IMR-90 (cell line): Measurements from ENCODE around the gene ACADSB. TPM values are rescaled to one million over a fixed set of nuclear protein-coding genes. Genes with fewer than 3 reads are reported as not detected.

Source experiments
- ATAC-seq: fragments of 200-7000 bp; cut with Tn5 transposase; 2 replicates; pipeline ENCODE4 v1.9.1; 2020; ENCODE audit warnings: low read depth, mild to moderate bottlenecking, moderate library complexity
- BruUV-seq: library from RNA; stranded (reverse); fragments of 400-500 nt; replicated peaks from 2 replicates; lab custom pipeline; 2021; lab: Mats Ljungman, UMichigan
- CTCF ChIA-PET: fragments of 300-600 bp; formaldehyde crosslinking; extraction: SDS; loops from one replicate; lab custom pipeline; 2021; ENCODE audit warnings: antibody characterized with exemption; lab: Yijun Ruan, JAX
- POLR2A ChIA-PET: fragments of 300-600 bp; sonication (Branson Sonifier 250); formaldehyde crosslinking; loops from one replicate; lab custom pipeline; 2022; ENCODE audit warnings: antibody characterized with exemption; ENCODE audit not compliant: unreplicated experiment; lab: Charles Lee
- DNase-seq: peaks from one replicate; pipeline ENCODE4 v3.0.0; 2013
- H2AFZ ChIP-seq: replicated peaks from 2 replicates; pipeline ENCODE3; 2013; ENCODE audit warnings: low read length, mild to moderate bottlenecking; ENCODE audit not compliant: poor library complexity
- H2AK5ac ChIP-seq: 2 replicates; pipeline ENCODE4 v1.6.1; 2013; ENCODE audit warnings: low read depth, low read length, inconsistent platforms
- H2AK9ac ChIP-seq: replicated peaks from 2 replicates; pipeline ENCODE3; 2013; ENCODE audit warnings: mild to moderate bottlenecking, low read depth, low read length, moderate library complexity; ENCODE audit not compliant: poor library complexity
- H2BK120ac ChIP-seq: 2 replicates; pipeline ENCODE4 v1.6.1; 2013; ENCODE audit warnings: low read depth, low read length, inconsistent platforms
- H2BK15ac ChIP-seq: 3 replicates; pipeline ENCODE4 v1.6.1; 2013; ENCODE audit warnings: low read depth, low read length, inconsistent platforms
- H2BK20ac ChIP-seq: 2 replicates; pipeline ENCODE4 v1.6.1; 2013; ENCODE audit warnings: low read depth, mild to moderate bottlenecking, inconsistent platforms, low read length, moderate library complexity
- H2BK5ac ChIP-seq: 2 replicates; pipeline ENCODE4 v1.6.1; 2013; ENCODE audit warnings: mild to moderate bottlenecking, low read depth, low read length, inconsistent platforms; ENCODE audit not compliant: poor library complexity, severe bottlenecking
- H3K14ac ChIP-seq: replicated peaks from 2 replicates; pipeline ENCODE4 v1.6.1; 2013; ENCODE audit warnings: low read depth, low read length, inconsistent platforms
- H3K18ac ChIP-seq: 2 replicates; pipeline ENCODE4 v1.6.1; 2013; ENCODE audit warnings: low read depth, low read length, control low read depth
- H3K23ac ChIP-seq: 2 replicates; pipeline ENCODE4 v1.6.1; 2013; ENCODE audit warnings: low read depth, low read length, inconsistent platforms
- H3K27ac ChIP-seq: 2 replicates; pipeline ENCODE4 v1.5.1; 2013; ENCODE audit warnings: mild to moderate bottlenecking, control low read depth, low read length; ENCODE audit not compliant: insufficient read depth
- H3K27me3 ChIP-seq: 2 replicates; pipeline ENCODE4 v1.6.1; 2013; ENCODE audit warnings: low read length; ENCODE audit not compliant: control insufficient read depth, insufficient read depth
- H3K36me3 ChIP-seq: 2 replicates; pipeline ENCODE4 v1.6.1; 2013; ENCODE audit warnings: low read length, mixed read lengths; ENCODE audit not compliant: control insufficient read depth, insufficient read depth
- H3K4ac ChIP-seq: 2 replicates; pipeline ENCODE4 v1.6.1; 2013; ENCODE audit warnings: low read depth, low read length, inconsistent platforms
- H3K4me1 ChIP-seq: 2 replicates; pipeline ENCODE4 v1.6.1; 2013; ENCODE audit warnings: low read length, mixed read lengths; ENCODE audit not compliant: control insufficient read depth, insufficient read depth
- H3K4me2 ChIP-seq: 2 replicates; pipeline ENCODE4 v1.6.1; 2013; ENCODE audit warnings: low read depth, mild to moderate bottlenecking, control low read depth, low read length, moderate library complexity
- H3K4me3 ChIP-seq: 2 replicates; pipeline ENCODE4 v1.5.1; 2013; ENCODE audit warnings: low read depth, mild to moderate bottlenecking, control low read depth, low read length, moderate library complexity; ENCODE audit not compliant: insufficient read depth
- H3K56ac ChIP-seq: 2 replicates; pipeline ENCODE4 v1.6.1; 2013; ENCODE audit warnings: low read length, inconsistent platforms; ENCODE audit not compliant: insufficient read depth; ENCODE audit errors: extremely low read depth
- H3K79me1 ChIP-seq, 2 experiments: 2 replicates each; pipeline ENCODE4 v1.6.1; 2013; ENCODE audit warnings: low read length in 2 of 2, inconsistent platforms in 1 of 2, low read depth in 1 of 2
- H3K9ac ChIP-seq: 2 replicates; pipeline ENCODE4 v1.6.1; 2013; ENCODE audit warnings: low read depth, low read length, control low read depth
- H3K9me1 ChIP-seq: 2 replicates; pipeline ENCODE4 v1.6.1; 2013; ENCODE audit warnings: low read length, inconsistent platforms; ENCODE audit not compliant: insufficient read depth
- H3K9me3 ChIP-seq: 2 replicates; pipeline ENCODE4 v1.6.1; 2013; ENCODE audit warnings: low read length; ENCODE audit not compliant: control insufficient read depth, insufficient read depth
- H4K20me1 ChIP-seq: 2 replicates; pipeline ENCODE4 v1.6.1; 2013; ENCODE audit warnings: low read length, inconsistent platforms; ENCODE audit not compliant: insufficient read depth
- H4K5ac ChIP-seq: 2 replicates; pipeline ENCODE4 v1.6.1; 2013; ENCODE audit warnings: mild to moderate bottlenecking, low read depth, low read length, control low read depth
- H4K8ac ChIP-seq, 2 experiments: 2 replicates each; pipeline ENCODE4 v1.6.1; 2013; ENCODE audit warnings: low read depth in 2 of 2, low read length in 2 of 2, control low read depth in 1 of 2, inconsistent platforms in 1 of 2
- H4K91ac ChIP-seq: 2 replicates; pipeline ENCODE4 v1.6.1; 2013; ENCODE audit warnings: low read depth, low read length, inconsistent platforms; ENCODE audit not compliant: insufficient read depth
- BHLHE40 ChIP-seq: fragments of 150-350 bp; IDR thresholded peaks from 2 replicates; pipeline ENCODE4 v1.6.1; 2016; ENCODE audit warnings: mild to moderate bottlenecking, low read depth, low read length
- CEBPB ChIP-seq: IDR thresholded peaks from 2 replicates; pipeline ENCODE4 v1.6.1; 2012; ENCODE audit warnings: low read depth, low read length, improper control_type of control experiment
- CHD1 ChIP-seq: IDR thresholded peaks from 2 replicates; pipeline ENCODE4 v1.6.1; 2012; ENCODE audit warnings: low read depth, low read length, improper control_type of control experiment
- ELK1 ChIP-seq: fragments of 150-350 bp; IDR thresholded peaks from 2 replicates; pipeline ENCODE4 v1.6.1; 2016; ENCODE audit warnings: low read depth, mild to moderate bottlenecking, low read length, moderate library complexity, borderline replicate concordance
- FOS ChIP-seq: fragments of 150-350 bp; IDR thresholded peaks from 2 replicates; pipeline ENCODE4 v1.6.1; 2016; ENCODE audit warnings: low read depth, low read length
- MAFK ChIP-seq: IDR thresholded peaks from 2 replicates; pipeline ENCODE4 v1.6.1; 2012; ENCODE audit warnings: low read depth, low read length, improper control_type of control experiment
- MAZ ChIP-seq: IDR thresholded peaks from 2 replicates; pipeline ENCODE4 v1.6.1; 2012; ENCODE audit warnings: low read depth, mild to moderate bottlenecking, low read length, improper control_type of control experiment, moderate library complexity, borderline replicate concordance
- MXI1 ChIP-seq: IDR thresholded peaks from 2 replicates; pipeline ENCODE4 v1.6.1; 2012; ENCODE audit warnings: low read depth, mild to moderate bottlenecking, low read length, moderate library complexity, borderline replicate concordance
- NFE2L2 ChIP-seq: fragments of 150-350 bp; IDR thresholded peaks from 2 replicates; pipeline ENCODE4 v1.6.1; 2016; ENCODE audit warnings: low read depth, mild to moderate bottlenecking, low read length
- POLR2A ChIP-seq: IDR thresholded peaks from 2 replicates; pipeline ENCODE4 v1.6.1; 2012; ENCODE audit warnings: mild to moderate bottlenecking, low read depth, low read length
- RAD21 ChIP-seq: IDR thresholded peaks from 2 replicates; pipeline ENCODE4 v1.6.1; 2012; ENCODE audit warnings: low read length, improper control_type of control experiment
- RCOR1 ChIP-seq: IDR thresholded peaks from 2 replicates; pipeline ENCODE4 v1.6.1; 2012; ENCODE audit warnings: mild to moderate bottlenecking, low read length, improper control_type of control experiment; ENCODE audit not compliant: insufficient replicate concordance
- RFX5 ChIP-seq: IDR thresholded peaks from 2 replicates; pipeline ENCODE4 v1.8.0; 2012; ENCODE audit warnings: low read depth, mild to moderate bottlenecking, low read length, moderate library complexity
- SMC3 ChIP-seq: fragments of 150-350 bp; IDR thresholded peaks from 2 replicates; pipeline ENCODE4 v1.6.1; 2016; ENCODE audit warnings: low read depth, mild to moderate bottlenecking, antibody characterized with exemption, low read length, moderate library complexity
- USF2 ChIP-seq: fragments of 150-350 bp; IDR thresholded peaks from 2 replicates; pipeline ENCODE4 v1.6.1; 2017; ENCODE audit warnings: mild to moderate bottlenecking, antibody characterized with exemption, low read length, low read depth
- WGBS, 2 experiments: methylation state at CpG; one replicate each; pipeline versions ENCODE4 v1.1.5 to v1.1.7; 2013; ENCODE audit warnings: missing lambda C conversion rate in 2 of 2; ENCODE audit not compliant: insufficient read length in 1 of 2; ENCODE audit errors: extremely low coverage in 2 of 2; 5-methylcytosine and 5-hydroxymethylcytosine counted together
- dilution Hi-C: fragments of 300-500 bp; cut with HindIII; formaldehyde crosslinking; loops from one replicate; pipeline ENCODE4 v1.14.3; 2018; ENCODE audit warnings: low sequenced_read_pairs; ENCODE audit not compliant: unreplicated experiment
- in situ Hi-C: fragments of 300-500 bp; cut with MboI; formaldehyde crosslinking; loops from 3 replicates; pipeline ENCODE4 v1.14.3; 2019; ENCODE audit warnings: low sequenced_read_pairs, inconsistent platforms, mixed read lengths
- intact Hi-C: fragments of 100-400 bp; cut with micrococcal nuclease; formaldehyde crosslinking; loops from 2 replicates; pipeline ENCODE4 v1.10.0; 2022
- polyA plus RNA-seq, 3 experiments: library from polyadenylated mRNA; depleted of rRNA; stranded (reverse); fragments of >200 nt; gene quantifications; 2 replicates each; pipeline ENCODE4 v1.2.3, GENCODE V29; 2012; ENCODE audit warnings: low replicate concordance in 1 of 3
- total RNA-seq: library from RNA; depleted of rRNA; stranded (reverse); fragments of >200 nt; gene quantifications from 2 replicates; pipeline ENCODE4 v1.2.3, GENCODE V29; 2012
- TF ChIP-seq, protein P1 (sequence below): conservative IDR thresholded peaks from 2 replicates; pipeline ENCODE4 v1.5.1; 2012; ENCODE audit warnings: mild to moderate bottlenecking, low read depth, low read length, improper control_type of control experiment

ACADSB gene
- total and polyA plus RNA-seq, 2 of the 4 experiments (the other 2 are of a cell fraction) = 6.2 to 10.6 TPM

DNA sequence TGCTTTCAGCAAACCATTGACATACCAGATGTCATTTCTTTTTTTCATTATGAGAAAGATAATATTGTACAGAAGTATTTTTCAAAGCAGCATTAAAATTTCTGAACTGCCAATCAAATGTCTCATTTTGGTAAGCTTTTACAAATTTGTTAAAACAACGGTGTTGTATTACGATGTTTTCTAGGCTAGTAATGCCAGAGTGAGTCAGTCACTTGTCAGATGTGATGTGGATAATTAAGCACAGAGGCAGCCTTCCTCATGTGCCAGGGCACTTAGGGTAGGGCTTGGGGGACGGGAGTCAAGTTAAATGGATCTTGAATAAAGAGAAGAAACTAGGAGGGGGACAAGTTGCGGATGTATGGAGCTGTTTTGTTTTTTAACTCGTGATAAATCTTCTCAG is 18.5 kb upstream of the ACADSB start:
- no peak overlapping the region for H2AK5ac ChIP-seq
- H3K36me3 ChIP-seq = peaks cover 9% of the 10 kb centered on the region
- H2AFZ ChIP-seq = no peak overlapping the region
- no TSS peak for BruUV-seq
- ChIA-PET POLR2A (no interaction called here), CTCF (interaction anchor here (3.5 kb wide), 1 partner anchor 10 kb away, joined by 13 read pairs; the partner anchor contains the start of gene PSTK)
- no peak overlapping the region for H4K91ac ChIP-seq
- intact Hi-C loops (no loop called here), dilution Hi-C loops (no loop called here), in situ Hi-C loops (no loop called here)
- H4K8ac ChIP-seq = no peak overlapping the region
- no peak overlapping the region for H3K4me2 ChIP-seq
- 0% methylated on average over 1 of the region's 5 CpGs; no CpG with 5 or more reads in 1 of the 2 experiments for WGBS, 2 experiments
- H2AK9ac ChIP-seq = no peak overlapping the region
- H3K9ac ChIP-seq = no peak overlapping the region
- DNase-seq (no peak), ATAC-seq (no peak)
- no peak overlapping the region for H2BK120ac ChIP-seq
- H2BK20ac ChIP-seq = no peak overlapping the region
- H2BK5ac ChIP-seq = no peak overlapping the region
- no peak overlapping the region for H2BK15ac ChIP-seq
- no peaks in the 10 kb centered on the region for H3K4me1 ChIP-seq
- no peak overlapping the region for H3K4me3 ChIP-seq
- H4K20me1 ChIP-seq = no peaks in the 10 kb centered on the region
- no peak overlapping the region for H3K14ac ChIP-seq
- no peak overlapping the region for H3K56ac ChIP-seq
- no peaks in the 10 kb centered on the region for H3K27me3 ChIP-seq
- H3K4ac ChIP-seq = no peak overlapping the region
- H3K27ac ChIP-seq = no peak overlapping the region
- H3K9me1 ChIP-seq = no peaks in the 10 kb centered on the region; the same call in 1 of the 2 replicates
- no peak overlapping the region for H3K18ac ChIP-seq
- no peak overlapping the region for H3K23ac ChIP-seq
- H3K79me1 ChIP-seq = peaks cover 1 to 4% of the 10 kb centered on the region in 2 experiments; a peak in 1 of 4 replicates
- H3K9me3 ChIP-seq = no peaks in the 10 kb centered on the region
- TF ChIP-seq USF2 (no peak), NFE2L2 (no peak), BHLHE40 (no peak), SMC3 (no peak), CHD1 (no peak), MAZ (no peak), MXI1 (no peak), MAFK (no peak), POLR2A (no peak), RCOR1 (no peak), RFX5 (no peak), RAD21 (no peak), ELK1 (no peak), FOS (no peak), CEBPB (no peak)
- TF ChIP-seq, protein P1, sequence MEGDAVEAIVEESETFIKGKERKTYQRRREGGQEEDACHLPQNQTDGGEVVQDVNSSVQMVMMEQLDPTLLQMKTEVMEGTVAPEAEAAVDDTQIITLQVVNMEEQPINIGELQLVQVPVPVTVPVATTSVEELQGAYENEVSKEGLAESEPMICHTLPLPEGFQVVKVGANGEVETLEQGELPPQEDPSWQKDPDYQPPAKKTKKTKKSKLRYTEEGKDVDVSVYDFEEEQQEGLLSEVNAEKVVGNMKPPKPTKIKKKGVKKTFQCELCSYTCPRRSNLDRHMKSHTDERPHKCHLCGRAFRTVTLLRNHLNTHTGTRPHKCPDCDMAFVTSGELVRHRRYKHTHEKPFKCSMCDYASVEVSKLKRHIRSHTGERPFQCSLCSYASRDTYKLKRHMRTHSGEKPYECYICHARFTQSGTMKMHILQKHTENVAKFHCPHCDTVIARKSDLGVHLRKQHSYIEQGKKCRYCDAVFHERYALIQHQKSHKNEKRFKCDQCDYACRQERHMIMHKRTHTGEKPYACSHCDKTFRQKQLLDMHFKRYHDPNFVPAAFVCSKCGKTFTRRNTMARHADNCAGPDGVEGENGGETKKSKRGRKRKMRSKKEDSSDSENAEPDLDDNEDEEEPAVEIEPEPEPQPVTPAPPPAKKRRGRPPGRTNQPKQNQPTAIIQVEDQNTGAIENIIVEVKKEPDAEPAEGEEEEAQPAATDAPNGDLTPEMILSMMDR = no peak
- no peak overlapping the region for H4K5ac ChIP-seq
